HG03045 (cell line): ENCODE measurements around the gene USP2.

Source experiments
- ATAC-seq: cut with Tn5 transposase; IDR thresholded peaks from one replicate; pipeline ENCODE4 v1.9.1; 2021; ENCODE audit warnings: mild to moderate bottlenecking, moderate library complexity; ENCODE audit not compliant: unreplicated experiment

USP2 gene

DNA sequence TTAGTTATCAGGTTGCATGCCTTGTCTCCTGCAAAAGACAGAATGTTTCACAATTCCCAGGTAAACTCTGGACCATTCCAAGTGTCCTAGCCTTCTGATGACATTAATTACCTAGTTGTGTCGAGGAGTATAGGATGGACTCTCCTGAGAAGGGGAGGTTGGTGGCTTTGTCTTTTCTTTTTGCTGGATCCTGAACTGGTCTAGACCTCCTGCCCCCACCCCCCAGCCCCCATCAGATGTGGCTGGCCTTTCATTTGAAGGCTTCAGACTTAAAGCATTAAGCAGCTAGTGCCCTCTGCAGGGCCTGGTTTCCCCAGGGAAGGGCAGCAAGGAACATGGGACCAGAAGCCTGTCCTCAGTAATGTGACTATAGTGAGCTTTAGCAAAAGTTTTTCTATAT, 74.3 kb downstream of the USP2 start:
- no peak for ATAC-seq

DNA sequence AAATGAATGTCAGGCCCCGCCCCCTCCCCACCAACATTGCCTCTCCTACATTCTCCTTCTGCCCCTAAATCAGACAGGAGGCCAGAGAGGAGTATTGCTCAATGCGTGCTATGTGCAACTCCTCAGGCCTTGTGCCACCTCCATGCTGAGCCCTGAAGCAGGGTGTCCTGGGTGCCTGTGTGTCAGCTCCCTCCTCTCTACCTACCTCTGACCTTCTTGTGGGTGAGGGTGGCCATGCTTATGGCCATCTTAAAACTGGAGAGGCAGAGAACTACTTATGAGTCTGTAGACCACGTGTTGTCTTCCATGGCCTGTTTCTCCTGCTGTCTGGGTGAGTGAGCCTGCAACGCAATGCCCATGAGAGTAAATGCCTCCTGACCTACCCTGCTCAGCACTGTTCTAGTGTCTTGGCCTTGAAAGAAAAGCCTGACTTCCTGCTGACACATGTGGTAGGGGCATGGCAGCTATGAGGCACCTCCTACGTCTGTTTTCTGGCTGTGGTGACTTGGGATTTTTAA, 75.1 kb downstream of the USP2 start:
- ATAC-seq: no peak

DNA sequence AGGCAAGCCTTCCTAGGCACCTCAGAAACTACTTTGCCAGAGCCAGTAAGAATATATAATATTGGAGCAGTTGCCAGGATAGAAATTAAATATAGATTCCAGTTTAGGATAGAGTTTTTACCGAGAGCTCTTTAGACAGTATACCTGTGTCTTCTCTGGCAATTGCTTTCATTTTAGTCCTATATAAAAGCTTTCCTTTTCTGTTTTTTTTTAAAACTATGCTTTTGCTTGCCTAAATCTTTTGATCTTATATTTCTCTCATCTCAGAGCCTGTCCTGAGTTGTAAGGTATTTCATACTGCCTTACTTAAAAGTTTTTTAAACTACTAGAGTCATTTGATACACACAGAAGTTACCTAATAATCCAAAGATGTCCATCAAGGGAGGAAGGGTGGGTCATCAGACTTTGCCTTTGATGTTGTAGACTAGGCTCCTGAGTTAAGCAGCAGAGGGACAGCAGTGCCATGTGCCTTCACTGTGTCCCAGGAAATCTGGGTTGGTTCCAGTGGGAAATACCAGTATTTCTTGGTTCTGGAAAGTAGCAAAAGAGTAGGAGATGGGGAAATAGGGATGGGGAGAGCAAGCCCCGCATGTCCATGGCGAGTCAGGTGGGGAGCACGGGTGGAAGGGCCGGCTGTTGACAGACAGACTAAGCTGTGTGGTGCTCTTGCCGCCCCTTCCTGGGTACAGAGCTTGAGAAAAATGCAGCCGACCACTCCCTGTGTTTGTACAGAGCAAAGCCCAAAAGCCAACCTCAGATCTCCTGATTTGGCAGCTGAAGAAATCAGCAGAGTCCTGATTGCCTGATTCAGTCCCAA, 75.7 kb downstream of the USP2 start:
- no peak for ATAC-seq
